Fibroblast of lung (primary cell): Measurements from ENCODE around the gene TET2. TPM values are rescaled to one million over a fixed set of nuclear protein-coding genes. Genes with fewer than 3 reads are reported as not detected.

Experiments
- DNase-seq, 2 donors: peaks; one replicate each; pipeline versions ENCODE4 v3.0.0 to v3.0.0-alpha.2; 2010; ENCODE audit warnings: low read depth in 2 of 2
- H2AFZ ChIP-seq: 2 replicates; pipeline ENCODE4 v1.5.1; 2012; ENCODE audit warnings: low read length, control low read depth, inconsistent platforms
- H3K27ac ChIP-seq: 2 replicates; pipeline ENCODE4 v1.5.1; 2011; ENCODE audit warnings: low read length, control low read depth; ENCODE audit not compliant: insufficient read depth
- H3K27me3 ChIP-seq: 2 replicates; pipeline ENCODE4 v1.5.1; 2011; ENCODE audit warnings: mild to moderate bottlenecking, low read length; ENCODE audit not compliant: control insufficient read depth, insufficient read depth
- H3K36me3 ChIP-seq: 2 replicates; pipeline ENCODE4 v1.5.1; 2011; ENCODE audit warnings: low read length; ENCODE audit not compliant: control insufficient read depth, insufficient read depth
- H3K4me1 ChIP-seq: 2 replicates; pipeline ENCODE4 v1.5.1; 2011; ENCODE audit warnings: low read length; ENCODE audit not compliant: control insufficient read depth, insufficient read depth; ENCODE audit errors: extremely low read depth
- H3K4me2 ChIP-seq: 2 replicates; pipeline ENCODE4 v1.5.1; 2011; ENCODE audit warnings: low read length, control low read depth; ENCODE audit not compliant: insufficient read depth; ENCODE audit errors: extremely low read depth
- H3K4me3 ChIP-seq, 4 experiments: fragments of 200-600 bp in 1 of 4; sonication (generic) in 1 of 4; replicated peaks in 1 of 4; 2 replicates each; pipeline ENCODE4 v1.5.1; 2011 to 2016; ENCODE audit warnings: low read length in 4 of 4, low read depth in 3 of 4, mild to moderate bottlenecking in 3 of 4, control low read depth in 2 of 4, inconsistent platforms in 1 of 4, mixed read lengths in 1 of 4; ENCODE audit not compliant: insufficient read depth in 1 of 4; ENCODE audit errors: control extremely low read depth in 1 of 4
- H3K79me2 ChIP-seq: 2 replicates; pipeline ENCODE4 v1.5.1; 2012; ENCODE audit warnings: mild to moderate bottlenecking, low read length, inconsistent platforms; ENCODE audit not compliant: control insufficient read depth, insufficient read depth
- H3K9ac ChIP-seq: 2 replicates; pipeline ENCODE4 v1.5.1; 2011; ENCODE audit warnings: mild to moderate bottlenecking, low read length, control low read depth; ENCODE audit not compliant: insufficient read depth
- H3K9me3 ChIP-seq: 2 replicates; pipeline ENCODE4 v1.5.1; 2012; ENCODE audit warnings: low read depth, low read length; ENCODE audit not compliant: control insufficient read depth, insufficient read depth
- H4K20me1 ChIP-seq: 2 replicates; pipeline ENCODE4 v1.5.1; 2011; ENCODE audit warnings: low read length; ENCODE audit not compliant: control insufficient read depth, insufficient read depth; ENCODE audit errors: extremely low read depth
- CTCF ChIP-seq, 2 donors: IDR thresholded peaks in 1 of 2; conservative IDR thresholded peaks in 1 of 2; 1 replicate in 1 of 2; 2 replicates in 1 of 2; pipeline ENCODE4 v1.5.1; 2011 to 2012; ENCODE audit warnings: low read length in 2 of 2, control low read depth in 1 of 2, inconsistent platforms in 1 of 2, low read depth in 1 of 2, mild to moderate bottlenecking in 1 of 2
- EZH2 ChIP-seq: IDR thresholded peaks from 2 replicates; pipeline ENCODE4 v1.5.1; 2012; ENCODE audit warnings: low read length, control low read depth, mild to moderate bottlenecking; ENCODE audit errors: missing control alignments
- polyA plus RNA-seq, 2 donors: library from polyadenylated mRNA; depleted of rRNA in 1 of 2; stranded (reverse) in 1 of 2; unstranded in 1 of 2; fragments of >200 nt; gene quantifications; 2 replicates each; pipeline ENCODE4 v1.2.1, GENCODE V29; 2011 to 2012; ENCODE audit warnings: missing spikeins in 1 of 2
- total RNA-seq: library from RNA; depleted of rRNA; stranded (reverse); fragments of >200 nt; gene quantifications from 2 replicates; pipeline ENCODE4 v1.2.1, GENCODE V29; 2014

The TET2 gene
- total and polyA plus RNA-seq, 2 donors (not counting 1 experiment from before 2014, with no cell fraction given), result 6.9 to 8.3 TPM

DNA sequence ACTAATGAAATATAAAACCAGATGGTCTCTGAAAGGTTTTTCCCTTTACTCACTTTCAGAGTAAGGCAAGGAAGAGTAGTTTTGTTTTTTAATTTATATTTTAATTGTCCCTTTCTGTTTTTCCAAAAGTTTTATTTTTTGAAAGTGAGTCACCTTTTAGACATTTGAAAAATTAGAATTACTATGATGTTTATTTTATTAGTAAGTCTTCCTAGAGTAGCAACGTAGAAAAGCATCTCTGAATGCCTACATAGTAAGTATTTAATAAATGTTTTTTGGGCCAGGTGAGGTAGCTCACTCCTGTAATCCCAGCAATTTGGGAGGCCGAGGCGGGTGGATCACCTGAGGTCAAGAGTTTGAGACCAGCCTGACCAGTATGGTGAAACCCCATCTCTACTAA is 51.1 kb downstream of the TET2 start:
- no peaks in the 10 kb centered on the region for H4K20me1 ChIP-seq
- no peaks in the 10 kb centered on the region for H3K79me2 ChIP-seq
- H3K4me1 ChIP-seq, result peaks cover 7% of the 10 kb centered on the region
- no peak overlapping the region for H2AFZ ChIP-seq
- H3K9me3 ChIP-seq, result no peaks in the 10 kb centered on the region
- H3K27me3 ChIP-seq, result no peaks in the 10 kb centered on the region
- H3K9ac ChIP-seq, result no peak overlapping the region
- DNase-seq, result peak in 1 of 2 donors; percentile 46
- no peaks in the 10 kb centered on the region for H3K36me3 ChIP-seq
- peak overlapping the region; percentile 8 for H3K4me2 ChIP-seq
- no peak for TF ChIP-seq CTCF (conservative IDR thresholded peaks at IDR 0.05 in 1 of 2, IDR thresholded peaks at IDR 0.05 in 1 of 2; ENCODE audit: low read depth in 1 of 2, low read length in 2 of 2)
- TF ChIP-seq EZH2, result no peak
- H3K4me3 ChIP-seq, result no peak overlapping the region
- H3K27ac ChIP-seq, result no peak overlapping the region

DNA sequence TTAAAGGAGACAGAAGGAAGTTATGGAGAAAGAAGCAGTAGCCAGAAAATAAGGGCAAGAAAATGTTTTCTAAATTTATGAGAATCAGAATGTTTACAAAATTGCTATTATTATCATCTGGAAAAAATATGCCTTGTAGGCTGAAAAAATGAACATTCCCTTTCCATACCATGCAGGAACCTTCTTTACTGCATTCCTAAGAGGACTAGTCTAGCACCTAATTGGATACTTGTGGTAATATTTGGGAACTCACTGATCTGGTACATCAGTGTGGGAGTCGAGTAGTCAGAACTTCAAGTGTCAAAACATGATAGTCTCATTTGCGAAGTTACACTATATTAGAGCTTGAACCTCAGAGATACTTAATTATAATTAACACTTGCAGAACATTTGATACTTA is 51.9 kb downstream of the TET2 start:
- Histone ChIP-seq H3K4me3 (no peak overlapping the region), H3K27ac (no peak overlapping the region), H2AFZ (no peak overlapping the region), H3K9ac (no peak overlapping the region), H3K79me2 (no peaks in the 10 kb centered on the region), H3K27me3 (no peaks in the 10 kb centered on the region), H3K36me3 (no peaks in the 10 kb centered on the region), H3K9me3 (no peaks in the 10 kb centered on the region), H3K4me1 (peaks cover 7% of the 10 kb centered on the region), H3K4me2 (no peak overlapping the region), H4K20me1 (no peaks in the 10 kb centered on the region)
- TF ChIP-seq CTCF (conservative IDR thresholded peaks at IDR 0.05 in 1 of 2, IDR thresholded peaks at IDR 0.05 in 1 of 2; ENCODE audit: low read depth in 1 of 2, low read length in 2 of 2) (no peak), EZH2 (no peak)
- DNase-seq, result peak in 1 of 2 donors; percentile 24

DNA sequence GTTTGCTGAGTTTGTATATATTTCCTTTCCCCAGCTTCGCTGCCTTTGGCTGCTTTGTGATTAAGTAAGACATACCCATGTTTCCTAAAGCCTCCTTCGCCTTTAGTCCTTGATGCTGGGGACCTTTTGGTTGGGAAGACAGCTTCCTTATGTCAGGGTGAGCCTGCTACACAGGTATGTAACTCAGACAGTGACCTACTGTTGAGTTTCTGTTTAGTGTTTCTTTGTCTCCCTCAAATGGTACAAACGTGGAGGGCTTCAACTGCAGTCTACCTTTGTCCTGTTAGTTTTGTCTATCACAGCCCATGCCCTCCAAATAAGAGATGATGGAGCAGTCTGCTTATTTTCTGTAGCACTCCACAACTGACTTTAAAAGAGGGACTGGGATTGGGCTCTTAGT is 59.5 kb downstream of the TET2 start:
- Histone ChIP-seq H3K9me3 (no peaks in the 10 kb centered on the region), H3K4me1 (no peaks in the 10 kb centered on the region), H3K27me3 (no peaks in the 10 kb centered on the region), H3K9ac (no peak overlapping the region), H3K36me3 (no peaks in the 10 kb centered on the region), H3K79me2 (no peaks in the 10 kb centered on the region), H3K4me2 (no peak overlapping the region), H3K4me3 (no peak overlapping the region), H4K20me1 (no peaks in the 10 kb centered on the region), H2AFZ (no peak overlapping the region), H3K27ac (no peak overlapping the region)
- TF ChIP-seq CTCF (conservative IDR thresholded peaks at IDR 0.05 in 1 of 2, IDR thresholded peaks at IDR 0.05 in 1 of 2; ENCODE audit: low read depth in 1 of 2, low read length in 2 of 2) (no peak), EZH2 (no peak)
- no peak for DNase-seq
